ENCODE data around the gene PHACTR1.

PHACTR1 gene

DNA sequence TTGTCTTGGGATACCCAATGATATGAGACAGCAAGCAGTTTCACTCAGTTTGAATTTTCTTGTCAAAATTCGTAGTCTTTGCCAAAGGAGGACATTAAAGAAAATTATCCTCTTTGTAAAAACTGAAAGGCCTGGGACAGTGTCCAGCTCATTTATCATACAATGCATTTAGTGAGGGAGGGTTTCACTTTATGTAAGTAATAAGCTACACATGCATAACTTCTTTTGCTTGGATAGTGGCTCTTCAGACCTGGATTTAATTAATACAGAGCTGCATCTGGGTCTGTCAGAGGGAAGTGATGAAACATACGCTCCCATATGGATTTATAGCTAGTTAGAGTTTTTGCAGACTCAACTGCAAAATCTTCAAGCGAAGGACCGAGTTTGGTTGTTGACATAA is 175.6 kb downstream of the PHACTR1 start:
- no peak for ATAC-seq
- TF ChIP-seq TOX (CRISPR knock-in tag; IDR thresholded peaks at IDR 0.05; ENCODE audit: borderline replicate concordance) (no peak), OSR1 (CRISPR knock-in tag; IDR thresholded peaks at IDR 0.05) (no peak), ARNTL (CRISPR knock-in tag; IDR thresholded peaks at IDR 0.05; ENCODE audit: borderline replicate concordance, low read depth) (no peak), ESRRG (CRISPR knock-in tag; IDR thresholded peaks at IDR 0.05) (no peak), ZNF8 (CRISPR knock-in tag; IDR thresholded peaks at IDR 0.05) (no peak), RARB (CRISPR knock-in tag; IDR thresholded peaks at IDR 0.05) (no peak), CSDC2 (CRISPR knock-in tag; IDR thresholded peaks at IDR 0.05) (no peak)
- TF ChIP-seq, protein P1, sequence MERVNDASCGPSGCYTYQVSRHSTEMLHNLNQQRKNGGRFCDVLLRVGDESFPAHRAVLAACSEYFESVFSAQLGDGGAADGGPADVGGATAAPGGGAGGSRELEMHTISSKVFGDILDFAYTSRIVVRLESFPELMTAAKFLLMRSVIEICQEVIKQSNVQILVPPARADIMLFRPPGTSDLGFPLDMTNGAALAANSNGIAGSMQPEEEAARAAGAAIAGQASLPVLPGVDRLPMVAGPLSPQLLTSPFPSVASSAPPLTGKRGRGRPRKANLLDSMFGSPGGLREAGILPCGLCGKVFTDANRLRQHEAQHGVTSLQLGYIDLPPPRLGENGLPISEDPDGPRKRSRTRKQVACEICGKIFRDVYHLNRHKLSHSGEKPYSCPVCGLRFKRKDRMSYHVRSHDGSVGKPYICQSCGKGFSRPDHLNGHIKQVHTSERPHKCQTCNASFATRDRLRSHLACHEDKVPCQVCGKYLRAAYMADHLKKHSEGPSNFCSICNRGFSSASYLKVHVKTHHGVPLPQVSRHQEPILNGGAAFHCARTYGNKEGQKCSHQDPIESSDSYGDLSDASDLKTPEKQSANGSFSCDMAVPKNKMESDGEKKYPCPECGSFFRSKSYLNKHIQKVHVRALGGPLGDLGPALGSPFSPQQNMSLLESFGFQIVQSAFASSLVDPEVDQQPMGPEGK (CRISPR knock-in tag; IDR thresholded peaks at IDR 0.05; ENCODE audit: borderline replicate concordance): no peak

DNA sequence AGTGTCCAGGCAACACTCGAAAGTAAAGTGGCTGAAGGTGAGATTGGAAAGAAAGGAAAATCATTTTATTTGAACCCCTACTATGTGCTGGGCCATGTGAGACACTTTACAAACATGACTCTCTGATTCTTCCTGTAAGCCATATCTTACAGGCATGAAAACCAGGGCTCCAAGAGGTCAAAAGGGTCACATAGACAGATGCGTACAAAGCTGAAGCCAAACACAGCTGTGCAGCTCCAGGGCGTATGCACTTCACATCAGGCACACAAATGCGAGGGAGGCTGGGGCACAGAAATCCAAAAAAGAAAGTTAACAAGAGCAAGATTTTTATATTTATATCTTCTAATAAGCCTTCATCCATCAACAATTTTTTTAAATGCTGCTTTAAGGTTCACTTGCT is 176.5 kb downstream of the PHACTR1 start:
- ATAC-seq: no peak
- TF ChIP-seq PPARA (CRISPR knock-in tag; IDR thresholded peaks at IDR 0.05; ENCODE audit: borderline replicate concordance) (no peak), OSR1 (CRISPR knock-in tag; IDR thresholded peaks at IDR 0.05) (no peak), BACH2 (CRISPR knock-in tag; IDR thresholded peaks at IDR 0.05; ENCODE audit: borderline replicate concordance) (no peak), ZNF565 (CRISPR knock-in tag; conservative IDR thresholded peaks at IDR 0.05; ENCODE audit: low read depth) (no peak), ZC3H10 (CRISPR knock-in tag; IDR thresholded peaks at IDR 0.05) (no peak), GLIS3 (CRISPR knock-in tag; IDR thresholded peaks at IDR 0.05) (no peak), CSDC2 (CRISPR knock-in tag; IDR thresholded peaks at IDR 0.05) (no peak), ZFP3 (CRISPR knock-in tag; IDR thresholded peaks at IDR 0.05) (no peak), ARNTL (CRISPR knock-in tag; IDR thresholded peaks at IDR 0.05; ENCODE audit: borderline replicate concordance, low read depth) (no peak), TOX (CRISPR knock-in tag; IDR thresholded peaks at IDR 0.05; ENCODE audit: borderline replicate concordance) (no peak)
- TF ChIP-seq, protein P2, sequence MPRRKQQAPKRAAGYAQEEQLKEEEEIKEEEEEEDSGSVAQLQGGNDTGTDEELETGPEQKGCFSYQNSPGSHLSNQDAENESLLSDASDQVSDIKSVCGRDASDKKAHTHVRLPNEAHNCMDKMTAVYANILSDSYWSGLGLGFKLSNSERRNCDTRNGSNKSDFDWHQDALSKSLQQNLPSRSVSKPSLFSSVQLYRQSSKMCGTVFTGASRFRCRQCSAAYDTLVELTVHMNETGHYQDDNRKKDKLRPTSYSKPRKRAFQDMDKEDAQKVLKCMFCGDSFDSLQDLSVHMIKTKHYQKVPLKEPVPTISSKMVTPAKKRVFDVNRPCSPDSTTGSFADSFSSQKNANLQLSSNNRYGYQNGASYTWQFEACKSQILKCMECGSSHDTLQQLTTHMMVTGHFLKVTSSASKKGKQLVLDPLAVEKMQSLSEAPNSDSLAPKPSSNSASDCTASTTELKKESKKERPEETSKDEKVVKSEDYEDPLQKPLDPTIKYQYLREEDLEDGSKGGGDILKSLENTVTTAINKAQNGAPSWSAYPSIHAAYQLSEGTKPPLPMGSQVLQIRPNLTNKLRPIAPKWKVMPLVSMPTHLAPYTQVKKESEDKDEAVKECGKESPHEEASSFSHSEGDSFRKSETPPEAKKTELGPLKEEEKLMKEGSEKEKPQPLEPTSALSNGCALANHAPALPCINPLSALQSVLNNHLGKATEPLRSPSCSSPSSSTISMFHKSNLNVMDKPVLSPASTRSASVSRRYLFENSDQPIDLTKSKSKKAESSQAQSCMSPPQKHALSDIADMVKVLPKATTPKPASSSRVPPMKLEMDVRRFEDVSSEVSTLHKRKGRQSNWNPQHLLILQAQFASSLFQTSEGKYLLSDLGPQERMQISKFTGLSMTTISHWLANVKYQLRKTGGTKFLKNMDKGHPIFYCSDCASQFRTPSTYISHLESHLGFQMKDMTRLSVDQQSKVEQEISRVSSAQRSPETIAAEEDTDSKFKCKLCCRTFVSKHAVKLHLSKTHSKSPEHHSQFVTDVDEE (CRISPR knock-in tag; IDR thresholded peaks at IDR 0.05): no peak
- TF ChIP-seq, protein P3, sequence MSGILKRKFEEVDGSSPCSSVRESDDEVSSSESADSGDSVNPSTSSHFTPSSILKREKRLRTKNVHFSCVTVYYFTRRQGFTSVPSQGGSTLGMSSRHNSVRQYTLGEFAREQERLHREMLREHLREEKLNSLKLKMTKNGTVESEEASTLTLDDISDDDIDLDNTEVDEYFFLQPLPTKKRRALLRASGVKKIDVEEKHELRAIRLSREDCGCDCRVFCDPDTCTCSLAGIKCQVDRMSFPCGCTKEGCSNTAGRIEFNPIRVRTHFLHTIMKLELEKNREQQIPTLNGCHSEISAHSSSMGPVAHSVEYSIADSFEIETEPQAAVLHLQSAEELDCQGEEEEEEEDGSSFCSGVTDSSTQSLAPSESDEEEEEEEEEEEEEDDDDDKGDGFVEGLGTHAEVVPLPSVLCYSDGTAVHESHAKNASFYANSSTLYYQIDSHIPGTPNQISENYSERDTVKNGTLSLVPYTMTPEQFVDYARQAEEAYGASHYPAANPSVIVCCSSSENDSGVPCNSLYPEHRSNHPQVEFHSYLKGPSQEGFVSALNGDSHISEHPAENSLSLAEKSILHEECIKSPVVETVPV (CRISPR knock-in tag; IDR thresholded peaks at IDR 0.05): no peak
- TF ChIP-seq, protein P1 (CRISPR knock-in tag; IDR thresholded peaks at IDR 0.05; ENCODE audit: borderline replicate concordance): no peak

DNA sequence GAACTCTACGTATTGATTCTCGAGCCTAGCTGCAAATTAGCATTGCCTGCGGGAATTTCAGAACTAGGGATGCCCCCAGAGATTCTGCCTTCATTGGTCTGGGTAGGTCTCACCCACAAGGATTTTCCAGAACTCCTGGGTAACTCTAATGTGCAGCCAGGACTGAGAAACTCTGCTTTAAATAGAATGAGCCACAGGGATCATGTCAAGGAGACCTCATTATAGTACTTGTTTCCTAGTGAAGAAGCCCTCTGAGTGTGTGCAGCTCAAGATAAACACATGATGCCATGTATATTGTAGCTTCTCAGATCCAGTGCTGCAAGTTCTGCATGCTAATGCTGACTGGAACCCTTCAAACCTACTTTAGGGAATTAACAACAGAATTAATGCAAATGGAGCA is 179.2 kb downstream of the PHACTR1 start:
- ATAC-seq: no peak
- TF ChIP-seq, protein P4, sequence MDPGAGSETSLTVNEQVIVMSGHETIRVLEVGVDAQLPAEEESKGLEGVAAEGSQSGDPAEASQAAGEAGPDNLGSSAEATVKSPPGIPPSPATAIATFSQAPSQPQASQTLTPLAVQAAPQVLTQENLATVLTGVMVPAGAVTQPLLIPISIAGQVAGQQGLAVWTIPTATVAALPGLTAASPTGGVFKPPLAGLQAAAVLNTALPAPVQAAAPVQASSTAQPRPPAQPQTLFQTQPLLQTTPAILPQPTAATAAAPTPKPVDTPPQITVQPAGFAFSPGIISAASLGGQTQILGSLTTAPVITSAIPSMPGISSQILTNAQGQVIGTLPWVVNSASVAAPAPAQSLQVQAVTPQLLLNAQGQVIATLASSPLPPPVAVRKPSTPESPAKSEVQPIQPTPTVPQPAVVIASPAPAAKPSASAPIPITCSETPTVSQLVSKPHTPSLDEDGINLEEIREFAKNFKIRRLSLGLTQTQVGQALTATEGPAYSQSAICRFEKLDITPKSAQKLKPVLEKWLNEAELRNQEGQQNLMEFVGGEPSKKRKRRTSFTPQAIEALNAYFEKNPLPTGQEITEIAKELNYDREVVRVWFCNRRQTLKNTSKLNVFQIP (CRISPR knock-in tag; IDR thresholded peaks at IDR 0.05; ENCODE audit: borderline replicate concordance, low read depth): no peak
- TF ChIP-seq, protein P3 (CRISPR knock-in tag; IDR thresholded peaks at IDR 0.05): no peak
- no peak for TF ChIP-seq BACH2 (CRISPR knock-in tag; IDR thresholded peaks at IDR 0.05; ENCODE audit: borderline replicate concordance)
- TF ChIP-seq ESRRG (CRISPR knock-in tag; IDR thresholded peaks at IDR 0.05): no peak
- no peak for TF ChIP-seq OSR1 (CRISPR knock-in tag; IDR thresholded peaks at IDR 0.05)
- TF ChIP-seq, protein P1 (CRISPR knock-in tag; IDR thresholded peaks at IDR 0.05; ENCODE audit: borderline replicate concordance): no peak
- no peak for TF ChIP-seq TCF4 (CRISPR knock-in tag; IDR thresholded peaks at IDR 0.05; ENCODE audit: borderline replicate concordance)
- TF ChIP-seq, protein P2 (CRISPR knock-in tag; IDR thresholded peaks at IDR 0.05): no peak
- no peak for TF ChIP-seq ZC3H10 (CRISPR knock-in tag; IDR thresholded peaks at IDR 0.05)
- TF ChIP-seq GLIS3 (CRISPR knock-in tag; IDR thresholded peaks at IDR 0.05): no peak
- no peak for TF ChIP-seq ZNF70 (CRISPR knock-in tag; IDR thresholded peaks at IDR 0.05)
- TF ChIP-seq ZNF8 (CRISPR knock-in tag; IDR thresholded peaks at IDR 0.05): no peak
- no peak for TF ChIP-seq ZFP3 (CRISPR knock-in tag; IDR thresholded peaks at IDR 0.05)
- no peak for TF ChIP-seq TOX (CRISPR knock-in tag; IDR thresholded peaks at IDR 0.05; ENCODE audit: borderline replicate concordance)

Data from SK-N-SH treated with all-trans-retinoic acid at 6 μM for 48 hours (cell line).